ENCODE data around the gene PACRG. TPM values are rescaled to one million over a fixed set of nuclear protein-coding genes. Genes with fewer than 3 reads are reported as not detected.

The PACRG gene
- total and polyA plus RNA-seq, 2 donors: 2.2 to 5.6 TPM

GRCh38 chr6:163180874-163181541 is 453.2 kb downstream of the PACRG start:
- no peak overlapping the region for H3K27ac ChIP-seq (ENCODE audit: low read depth)
- H3K36me3 ChIP-seq (ENCODE audit: insufficient read depth): no peaks in the 10 kb centered on the region
- DNase-seq (ENCODE audit: extremely low spot score): peak; percentile 5
- H3K4me3 ChIP-seq (ENCODE audit: low read depth, low read length): no peak overlapping the region
- WGBS: 48% methylated on average over 17 of the region's 17 CpGs
- no peaks in the 10 kb centered on the region for H3K4me1 ChIP-seq (ENCODE audit: insufficient read depth)

- no peak for DNase-seq (ENCODE audit: extremely low spot score)
- Histone ChIP-seq H3K36me3 (ENCODE audit: insufficient read depth) (no peaks in the 10 kb centered on the region), H3K4me1 (ENCODE audit: insufficient read depth) (no peaks in the 10 kb centered on the region), H3K4me3 (ENCODE audit: low read depth, low read length) (no peak overlapping the region), H3K27ac (ENCODE audit: low read depth) (no peak overlapping the region)
- 83% methylated on average over 16 of the region's 16 CpGs for whole genome bisulfite sequencing
These were observed 453.9 kb downstream of the PACRG start for GRCh38 chr6:163181666-163182180.

- no peaks in the 10 kb centered on the region for H3K36me3 ChIP-seq (ENCODE audit: insufficient read depth)
- DNase-seq (ENCODE audit: extremely low spot score): no peak
- H3K4me3 ChIP-seq (ENCODE audit: low read depth, low read length): no peak overlapping the region
- 91% methylated on average over 7 of the region's 7 CpGs for WGBS
- H3K27ac ChIP-seq (ENCODE audit: low read depth): no peak overlapping the region
- H3K4me1 ChIP-seq (ENCODE audit: insufficient read depth): no peaks in the 10 kb centered on the region
These were observed 454.9 kb downstream of the PACRG start for GRCh38 chr6:163182696-163183095.

- WGBS: 46% methylated on average over 3 of the region's 3 CpGs
- no peak overlapping the region for H3K27ac ChIP-seq (ENCODE audit: low read depth)
These were observed 456.0 kb downstream of the PACRG start for GRCh38 chr6:163183806-163184205.

GRCh38 chr6:163185744-163186143 is 458.0 kb downstream of the PACRG start:
- H3K27ac ChIP-seq (ENCODE audit: low read depth): no peak overlapping the region
- H3K4me1 ChIP-seq (ENCODE audit: insufficient read depth): no peaks in the 10 kb centered on the region
- no peak for DNase-seq (ENCODE audit: extremely low spot score)
- no peak overlapping the region for H3K4me3 ChIP-seq (ENCODE audit: low read depth, low read length)
- WGBS: 63% methylated on average over 4 of the region's 4 CpGs
- H3K36me3 ChIP-seq (ENCODE audit: insufficient read depth): no peaks in the 10 kb centered on the region

More at GRCh38 chr6:163183806-163184205, 456.0 kb downstream of the PACRG start:
- no peaks in the 10 kb centered on the region for H3K4me1 ChIP-seq (ENCODE audit: insufficient read depth)
- H3K4me3 ChIP-seq (ENCODE audit: low read depth, low read length): no peak overlapping the region
- no peak for DNase-seq (ENCODE audit: extremely low spot score)
- H3K36me3 ChIP-seq (ENCODE audit: insufficient read depth): no peaks in the 10 kb centered on the region

GRCh38 chr6:163186527-163186926 is 458.8 kb downstream of the PACRG start:
- no peak for DNase-seq (ENCODE audit: extremely low spot score)
- Histone ChIP-seq H3K36me3 (ENCODE audit: insufficient read depth) (no peaks in the 10 kb centered on the region), H3K27ac (ENCODE audit: low read depth) (no peak overlapping the region), H3K4me1 (ENCODE audit: insufficient read depth) (no peaks in the 10 kb centered on the region), H3K4me3 (ENCODE audit: low read depth, low read length) (no peak overlapping the region)
- 90% methylated on average over 14 of the region's 14 CpGs for WGBS

- no peak for DNase-seq (ENCODE audit: extremely low spot score)
- no peak overlapping the region for H3K27ac ChIP-seq (ENCODE audit: low read depth)
- H3K4me1 ChIP-seq (ENCODE audit: insufficient read depth): no peaks in the 10 kb centered on the region
- 96% methylated on average over 17 of the region's 17 CpGs for WGBS
- no peak overlapping the region for H3K4me3 ChIP-seq (ENCODE audit: low read depth, low read length)
- H3K36me3 ChIP-seq (ENCODE audit: insufficient read depth): no peaks in the 10 kb centered on the region
These were observed 459.4 kb downstream of the PACRG start for GRCh38 chr6:163187201-163187600.

DNA sequence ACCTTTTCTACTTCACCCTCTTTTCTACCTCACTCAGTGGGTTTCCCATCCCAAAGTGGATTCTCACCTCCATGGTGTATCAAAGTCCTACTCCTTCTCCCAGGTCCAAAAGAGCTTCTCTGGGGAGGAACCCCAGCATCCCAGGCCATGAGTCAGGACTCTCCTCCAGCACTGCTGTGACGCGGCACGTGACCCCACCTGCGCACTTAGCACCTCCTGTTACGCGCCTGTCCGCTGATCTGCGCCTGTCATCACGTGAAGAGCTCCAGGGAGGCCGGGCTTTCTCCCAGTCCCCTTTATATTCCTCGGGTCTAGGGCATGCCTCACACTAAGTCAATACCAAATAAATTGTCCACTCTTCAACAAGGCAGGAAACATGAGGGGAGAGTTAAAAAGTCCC is 459.8 kb downstream of the PACRG start:
- WGBS: 95% methylated on average over 11 of the region's 11 CpGs
- H3K4me3 ChIP-seq (ENCODE audit: low read depth, low read length): no peak overlapping the region
- no peak overlapping the region for H3K27ac ChIP-seq (ENCODE audit: low read depth)
- no peak for DNase-seq (ENCODE audit: extremely low spot score)
- no peaks in the 10 kb centered on the region for H3K36me3 ChIP-seq (ENCODE audit: insufficient read depth)
- H3K4me1 ChIP-seq (ENCODE audit: insufficient read depth): no peaks in the 10 kb centered on the region

DNA sequence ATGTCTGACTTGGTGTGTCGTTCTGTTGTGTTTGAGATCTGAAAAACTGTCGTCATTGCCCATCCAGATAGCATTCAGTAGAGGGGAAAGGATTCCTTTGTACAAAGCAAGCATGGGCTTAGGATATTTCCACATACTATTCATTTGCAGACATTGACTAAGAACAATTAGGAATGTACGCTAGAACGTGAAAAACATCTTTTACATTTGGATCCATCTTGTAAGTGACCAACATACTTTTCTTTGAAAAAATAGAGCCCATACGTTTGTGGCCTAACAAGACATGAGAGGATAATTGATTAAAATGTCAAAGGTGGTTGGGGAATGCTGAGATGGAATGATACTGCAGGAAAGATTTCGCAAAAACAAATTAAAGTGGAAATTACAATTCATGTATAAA is 461.0 kb downstream of the PACRG start:
- no peak for DNase-seq (ENCODE audit: extremely low spot score)
- H3K27ac ChIP-seq (ENCODE audit: low read depth): no peak overlapping the region
- no peaks in the 10 kb centered on the region for H3K36me3 ChIP-seq (ENCODE audit: insufficient read depth)
- H3K4me3 ChIP-seq (ENCODE audit: low read depth, low read length): no peak overlapping the region
- WGBS: 86% methylated on average over 6 of the region's 6 CpGs
- no peaks in the 10 kb centered on the region for H3K4me1 ChIP-seq (ENCODE audit: insufficient read depth)

DNA sequence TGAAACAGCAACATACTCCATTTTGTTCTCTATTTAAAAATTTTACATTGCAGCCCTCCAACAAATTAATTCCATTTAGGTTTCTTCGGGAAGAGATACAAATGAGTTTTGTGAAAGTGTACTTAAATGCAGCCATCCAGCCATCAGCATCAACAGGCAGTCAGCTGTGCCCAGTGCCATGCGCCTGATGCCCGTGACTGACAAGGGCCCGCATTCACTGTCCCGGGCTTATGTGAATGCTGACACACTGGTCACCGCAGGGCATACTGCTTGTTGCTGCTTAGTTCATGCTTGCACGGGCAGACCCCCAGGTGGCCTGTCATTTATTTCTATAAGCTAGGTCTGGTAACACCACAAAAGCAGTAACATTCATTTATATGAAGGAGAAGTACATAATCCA is 461.8 kb downstream of the PACRG start:
- Histone ChIP-seq H3K36me3 (ENCODE audit: insufficient read depth) (no peaks in the 10 kb centered on the region), H3K4me3 (ENCODE audit: low read depth, low read length) (no peak overlapping the region), H3K4me1 (ENCODE audit: insufficient read depth) (no peaks in the 10 kb centered on the region), H3K27ac (ENCODE audit: low read depth) (no peak overlapping the region)
- WGBS: 95% methylated on average over 7 of the region's 7 CpGs
- DNase-seq (ENCODE audit: extremely low spot score): no peak

- Histone ChIP-seq H3K36me3 (ENCODE audit: insufficient read depth) (no peaks in the 10 kb centered on the region), H3K27ac (ENCODE audit: low read depth) (no peak overlapping the region), H3K4me3 (ENCODE audit: low read depth, low read length) (no peak overlapping the region), H3K4me1 (ENCODE audit: insufficient read depth) (no peaks in the 10 kb centered on the region)
- no peak for DNase-seq (ENCODE audit: extremely low spot score)
- 79% methylated on average over 4 of the region's 4 CpGs for WGBS
These were observed 463.0 kb downstream of the PACRG start for GRCh38 chr6:163190786-163191185.

- DNase-seq (ENCODE audit: extremely low spot score): no peak
- no peaks in the 10 kb centered on the region for H3K36me3 ChIP-seq (ENCODE audit: insufficient read depth)
- no peak overlapping the region for H3K27ac ChIP-seq (ENCODE audit: low read depth)
- no peaks in the 10 kb centered on the region for H3K4me1 ChIP-seq (ENCODE audit: insufficient read depth)
- WGBS: 61% methylated on average over 7 of the region's 7 CpGs
- H3K4me3 ChIP-seq (ENCODE audit: low read depth, low read length): no peak overlapping the region
These were observed 464.1 kb downstream of the PACRG start for GRCh38 chr6:163191704-163192537.

DNA sequence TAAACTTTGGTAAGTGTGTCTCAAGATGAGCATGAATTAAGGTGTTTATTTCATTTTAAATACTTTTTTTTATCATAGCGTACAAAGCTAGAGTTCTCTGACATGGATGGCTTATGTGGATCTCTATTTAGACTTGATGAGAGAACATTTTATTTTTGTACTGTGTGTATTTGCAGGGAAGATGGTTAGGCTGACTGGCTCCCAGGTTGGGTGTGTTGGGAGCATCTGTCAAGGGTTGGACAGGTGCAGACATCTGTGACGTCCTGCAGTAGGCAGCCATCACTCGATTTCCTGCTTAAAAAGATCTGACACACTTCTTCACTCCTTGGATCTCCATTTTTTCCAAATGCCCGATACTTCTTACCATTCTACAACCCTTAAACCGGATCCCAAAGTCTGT is 464.8 kb downstream of the PACRG start:
- DNase-seq (ENCODE audit: extremely low spot score): no peak
- Histone ChIP-seq H3K4me1 (ENCODE audit: insufficient read depth) (no peaks in the 10 kb centered on the region), H3K36me3 (ENCODE audit: insufficient read depth) (no peaks in the 10 kb centered on the region), H3K27ac (ENCODE audit: low read depth) (no peak overlapping the region), H3K4me3 (ENCODE audit: low read depth, low read length) (no peak overlapping the region)
- WGBS: 44% methylated on average over 5 of the region's 5 CpGs

GRCh38 chr6:163193326-163193725 is 465.6 kb downstream of the PACRG start:
- Histone ChIP-seq H3K4me3 (ENCODE audit: low read depth, low read length) (no peak overlapping the region), H3K4me1 (ENCODE audit: insufficient read depth) (no peaks in the 10 kb centered on the region), H3K27ac (ENCODE audit: low read depth) (no peak overlapping the region), H3K36me3 (ENCODE audit: insufficient read depth) (no peaks in the 10 kb centered on the region)
- DNase-seq (ENCODE audit: extremely low spot score): no peak
- 90% methylated on average over 7 of the region's 7 CpGs for WGBS

All from urinary bladder (tissue), 4 donors.